IPS-15b (cell line): ENCODE results near the gene SESN1.
"Not testable (repeated sequence)": the region's sequence is repeated elsewhere in the genome, so short reads cannot be mapped to it uniquely, and the experiment has no call there.

Experiments
- H3K27me3 ChIP-seq: one replicate; pipeline ENCODE4 v1.6.1; 2013; ENCODE audit warnings: low read length; ENCODE audit not compliant: control insufficient read depth, insufficient read depth
- H3K36me3 ChIP-seq: one replicate; pipeline ENCODE4 v1.6.1; 2013; ENCODE audit warnings: low read length; ENCODE audit not compliant: control insufficient read depth, insufficient read depth
- H3K4me1 ChIP-seq: one replicate; pipeline ENCODE4 v1.6.1; 2013; ENCODE audit warnings: mild to moderate bottlenecking, low read length; ENCODE audit not compliant: control insufficient read depth, insufficient read depth
- H3K4me3 ChIP-seq: one replicate; pipeline ENCODE4 v1.5.1; 2013; ENCODE audit warnings: low read depth, low read length
- H3K9ac ChIP-seq: one replicate; pipeline ENCODE4 v1.6.1; 2013; ENCODE audit warnings: low read depth, mild to moderate bottlenecking, low read length
- H3K9me3 ChIP-seq: one replicate; pipeline ENCODE4 v1.6.1; 2013; ENCODE audit warnings: mild to moderate bottlenecking, low read length; ENCODE audit not compliant: control insufficient read depth, insufficient read depth

SESN1 gene

GRCh38 chr6:109118337-109118736, 23.7 kb upstream of the SESN1 start:
- no peaks in the 10 kb centered on the region for H3K4me1 ChIP-seq
- H3K4me3 ChIP-seq = no peak overlapping the region
- H3K27me3 ChIP-seq = no peaks in the 10 kb centered on the region
- no peaks in the 10 kb centered on the region for H3K36me3 ChIP-seq
- no peak overlapping the region for H3K9ac ChIP-seq
- no peaks in the 10 kb centered on the region for H3K9me3 ChIP-seq

GRCh38 chr6:109117346-109118035, 22.8 kb upstream of the SESN1 start:
- no peak overlapping the region for H3K9ac ChIP-seq
- no peaks in the 10 kb centered on the region for H3K27me3 ChIP-seq
- H3K9me3 ChIP-seq = no peaks in the 10 kb centered on the region
- H3K4me1 ChIP-seq = no peaks in the 10 kb centered on the region
- H3K4me3 ChIP-seq = no peak overlapping the region
- H3K36me3 ChIP-seq = no peaks in the 10 kb centered on the region

GRCh38 chr6:109112663-109113062, 18.0 kb upstream of the SESN1 start:
- not testable (repeated sequence) for H3K4me1 ChIP-seq, H3K4me3 ChIP-seq, H3K36me3 ChIP-seq, H3K27me3 ChIP-seq, H3K9ac ChIP-seq, H3K9me3 ChIP-seq

- H3K27me3 ChIP-seq, H3K9ac ChIP-seq, H3K36me3 ChIP-seq, H3K9me3 ChIP-seq, H3K4me1 ChIP-seq, H3K4me3 ChIP-seq: not testable (repeated sequence)
These were observed 15.0 kb upstream of the SESN1 start for GRCh38 chr6:109109663-109110062.

- Histone ChIP-seq H3K4me3 (no peak overlapping the region), H3K4me1 (no peaks in the 10 kb centered on the region), H3K9ac (no peak overlapping the region), H3K27me3 (no peaks in the 10 kb centered on the region), H3K9me3 (no peaks in the 10 kb centered on the region), H3K36me3 (no peaks in the 10 kb centered on the region)
These were observed 11.0 kb upstream of the SESN1 start for GRCh38 chr6:109105681-109106080.

GRCh38 chr6:109104512-109104911, 9.9 kb upstream of the SESN1 start:
- Histone ChIP-seq H3K4me1 (no peaks in the 10 kb centered on the region), H3K9ac (no peak overlapping the region), H3K27me3 (no peaks in the 10 kb centered on the region), H3K9me3 (no peaks in the 10 kb centered on the region), H3K36me3 (no peaks in the 10 kb centered on the region), H3K4me3 (no peak overlapping the region)

GRCh38 chr6:109103942-109104341, 9.3 kb upstream of the SESN1 start:
- Histone ChIP-seq H3K27me3 (no peaks in the 10 kb centered on the region), H3K36me3 (no peaks in the 10 kb centered on the region), H3K9ac (no peak overlapping the region), H3K4me3 (no peak overlapping the region), H3K4me1 (no peaks in the 10 kb centered on the region), H3K9me3 (no peaks in the 10 kb centered on the region)

- H3K9me3 ChIP-seq = no peaks in the 10 kb centered on the region
- no peaks in the 10 kb centered on the region for H3K4me1 ChIP-seq
- no peaks in the 10 kb centered on the region for H3K36me3 ChIP-seq
- H3K4me3 ChIP-seq = no peak overlapping the region
- no peaks in the 10 kb centered on the region for H3K27me3 ChIP-seq
- no peak overlapping the region for H3K9ac ChIP-seq
These were observed 8.1 kb upstream of the SESN1 start for GRCh38 chr6:109102762-109103161.

GRCh38 chr6:109097661-109098060, 3.0 kb upstream of the SESN1 start:
- H3K9ac ChIP-seq = no peak overlapping the region
- H3K9me3 ChIP-seq = no peaks in the 10 kb centered on the region
- H3K27me3 ChIP-seq = no peaks in the 10 kb centered on the region
- peaks cover 3% of the 10 kb centered on the region for H3K4me1 ChIP-seq
- H3K4me3 ChIP-seq = no peak overlapping the region
- H3K36me3 ChIP-seq = no peaks in the 10 kb centered on the region

- Histone ChIP-seq H3K9me3 (no peaks in the 10 kb centered on the region), H3K36me3 (no peaks in the 10 kb centered on the region), H3K27me3 (no peaks in the 10 kb centered on the region), H3K4me1 (peaks cover 3% of the 10 kb centered on the region), H3K9ac (no peak overlapping the region), H3K4me3 (peak overlapping the region; percentile 97)
These were observed 1.6 kb upstream of the SESN1 start for GRCh38 chr6:109096208-109096607.

GRCh38 chr6:109095835-109096084, 1.1 kb upstream of the SESN1 start:
- Histone ChIP-seq H3K27me3 (no peaks in the 10 kb centered on the region), H3K4me1 (peaks cover 3% of the 10 kb centered on the region), H3K4me3 (peak overlapping the region; percentile 97), H3K9me3 (no peaks in the 10 kb centered on the region), H3K9ac (peak overlapping the region; percentile 91), H3K36me3 (no peaks in the 10 kb centered on the region)

GRCh38 chr6:109095036-109095834, 589 bp upstream of the SESN1 start, which contains the start of gene CEP57L1:
TSS of gene CEP57L1 (plus strand) at chr6:109095507. CDS start at chr6:109145222, 49,715 bp downstream.
- H3K9ac ChIP-seq = peak within 1 kb of the TSS; percentile 91
- H3K4me3 ChIP-seq = peak within 1 kb of the TSS; percentile 97

More at GRCh38 chr6:109095036-109095834, 589 bp upstream of the SESN1 start, which contains the start of gene CEP57L1:
- Histone ChIP-seq H3K4me1 (peaks cover 3% of the 10 kb centered on the region), H3K9me3 (no peaks in the 10 kb centered on the region), H3K36me3 (no peaks in the 10 kb centered on the region), H3K27me3 (no peaks in the 10 kb centered on the region)
